ENCODE results near the gene PBX1.

The PBX1 gene

DNA sequence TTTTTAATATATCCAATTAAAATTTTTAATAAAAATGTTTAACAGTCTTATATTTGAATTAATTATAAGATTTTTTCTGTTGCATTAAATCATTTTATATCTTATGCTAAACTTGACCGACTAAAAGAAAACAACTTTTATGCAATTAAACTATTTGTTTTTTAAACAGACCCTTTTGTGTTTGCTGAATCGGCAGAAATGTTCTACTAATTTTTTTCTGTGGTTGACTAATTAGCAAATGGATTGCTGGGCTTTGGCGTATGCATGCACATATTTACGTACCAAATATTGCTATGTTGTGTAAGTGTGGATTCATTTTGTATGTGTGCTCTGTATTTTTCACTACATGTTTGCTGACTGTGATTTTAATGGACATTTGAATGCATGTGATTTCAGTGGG is 174.8 kb downstream of the PBX1 start:
- H4K91ac ChIP-seq (ENCODE audit: low read depth, low read length, poor library complexity): no peak overlapping the region
- no peak overlapping the region for H2BK15ac ChIP-seq (ENCODE audit: low read length)
- no peak overlapping the region for H2BK120ac ChIP-seq (ENCODE audit: low read depth, low read length)
- no peak overlapping the region for H3K4ac ChIP-seq (ENCODE audit: low read length)
- no peaks in the 10 kb centered on the region for H3K9me3 ChIP-seq (replicated peaks in 1 of 2; ENCODE audit: control insufficient read depth in 2 of 2, insufficient read depth in 1 of 2, low read depth in 1 of 2, low read length in 2 of 2)
- no peak overlapping the region for H3K4me2 ChIP-seq (ENCODE audit: insufficient read depth, low read length, poor library complexity, severe bottlenecking)
- H3K18ac ChIP-seq (ENCODE audit: low read length): no peak overlapping the region
- peaks cover 2% of the 10 kb centered on the region for H3K79me1 ChIP-seq (ENCODE audit: low read depth, low read length)
- H3K4me3 ChIP-seq (ENCODE audit: low read length in 2 of 2): no peak overlapping the region
- no peak overlapping the region for H4K8ac ChIP-seq (ENCODE audit: low read depth, low read length)
- H3K14ac ChIP-seq (ENCODE audit: low read length): no peak overlapping the region
- no peak overlapping the region for H2AFZ ChIP-seq (ENCODE audit: low read length)
- no peak for DNase-seq (ENCODE audit: low spot score)
- no peak overlapping the region for H2AK5ac ChIP-seq (ENCODE audit: low read depth, low read length)
- WGBS, 2 donors (ENCODE audit: extremely low coverage in 2 of 2, insufficient read length in 2 of 2, insufficient replicate concordance in 1 of 2): no CpG with 5 or more reads among the region's 4 CpGs
- H2BK12ac ChIP-seq (ENCODE audit: low read length): no peak overlapping the region
- peaks cover 0 to 4% of the 10 kb centered on the region in 2 donors for H3K36me3 ChIP-seq (replicated peaks in 1 of 2; ENCODE audit: control insufficient read depth in 2 of 2, insufficient read depth in 2 of 2, low read length in 2 of 2)
- no peak overlapping the region for H3K27ac ChIP-seq (replicated peaks; ENCODE audit: low read length)
- no peak overlapping the region for H3K23ac ChIP-seq (ENCODE audit: low read depth, low read length, poor library complexity)
- no peak overlapping the region for H2BK5ac ChIP-seq (ENCODE audit: low read length)
- H3K9ac ChIP-seq (ENCODE audit: low read depth, low read length, poor library complexity): no peak overlapping the region
- peaks cover 9 to 24% of the 10 kb centered on the region in 2 donors for H3K4me1 ChIP-seq (ENCODE audit: control insufficient read depth in 2 of 2, insufficient read depth in 1 of 2, low read depth in 1 of 2, low read length in 2 of 2)
- no peaks in the 10 kb centered on the region for H3K27me3 ChIP-seq (ENCODE audit: control insufficient read depth in 3 of 3, insufficient read depth in 3 of 3, low read depth in 1 of 3, low read length in 3 of 3)

DNA sequence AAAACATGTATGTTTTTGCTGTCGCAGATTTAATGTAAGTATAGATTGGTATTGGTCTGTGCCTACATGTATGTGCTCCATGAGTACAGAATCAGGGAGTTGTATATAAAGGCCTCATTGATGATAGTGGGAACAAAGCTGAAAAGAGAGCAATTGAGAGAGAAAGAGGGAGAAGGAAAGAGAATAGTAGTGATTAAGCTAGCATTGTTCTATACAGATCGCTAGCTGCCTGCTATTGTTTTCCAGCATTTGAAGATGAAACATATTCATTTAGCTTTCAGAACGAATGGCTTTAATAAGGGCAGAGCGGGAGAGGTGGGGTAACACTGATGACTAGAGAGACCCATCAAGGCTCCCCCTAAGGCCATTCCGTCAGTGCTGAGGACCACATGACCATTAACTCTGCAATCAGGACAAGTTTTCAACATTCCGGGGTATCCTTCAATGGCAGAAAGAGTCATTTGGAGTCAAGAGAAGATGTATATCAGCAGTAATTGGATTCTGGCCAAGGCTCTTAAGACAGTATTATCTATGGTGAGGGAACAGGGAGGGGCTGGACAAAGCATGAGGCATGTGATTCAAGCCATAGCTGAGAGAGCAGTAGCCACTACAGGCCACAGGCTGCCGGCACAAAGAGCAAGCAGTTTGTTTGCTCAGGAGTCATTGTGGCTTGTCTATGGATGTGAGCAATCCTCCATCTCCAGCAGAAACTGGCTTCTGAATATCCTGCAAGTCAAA is 176.5 kb downstream of the PBX1 start:
- Histone ChIP-seq H2BK5ac (ENCODE audit: low read length) (no peak overlapping the region), H2BK12ac (ENCODE audit: low read length) (no peak overlapping the region), H3K4ac (ENCODE audit: low read length) (no peak overlapping the region), H3K36me3 (replicated peaks in 1 of 2; ENCODE audit: control insufficient read depth in 2 of 2, insufficient read depth in 2 of 2, low read length in 2 of 2) (peaks cover 0 to 4% of the 10 kb centered on the region in 2 donors), H3K9me3 (replicated peaks in 1 of 2; ENCODE audit: control insufficient read depth in 2 of 2, insufficient read depth in 1 of 2, low read depth in 1 of 2, low read length in 2 of 2) (no peaks in the 10 kb centered on the region), H3K23ac (ENCODE audit: low read depth, low read length, poor library complexity) (no peak overlapping the region), H4K91ac (ENCODE audit: low read depth, low read length, poor library complexity) (no peak overlapping the region), H3K4me3 (ENCODE audit: low read length in 2 of 2) (no peak overlapping the region), H3K4me2 (ENCODE audit: insufficient read depth, low read length, poor library complexity, severe bottlenecking) (no peak overlapping the region), H3K14ac (ENCODE audit: low read length) (no peak overlapping the region), H2AK5ac (ENCODE audit: low read depth, low read length) (no peak overlapping the region), H3K18ac (ENCODE audit: low read length) (no peak overlapping the region), H2BK15ac (ENCODE audit: low read length) (no peak overlapping the region), H3K9ac (ENCODE audit: low read depth, low read length, poor library complexity) (no peak overlapping the region), H3K4me1 (ENCODE audit: control insufficient read depth in 2 of 2, insufficient read depth in 1 of 2, low read depth in 1 of 2, low read length in 2 of 2) (peaks cover 12 to 27% of the 10 kb centered on the region in 2 donors), H3K27ac (replicated peaks; ENCODE audit: low read length) (no peak overlapping the region), H3K27me3 (ENCODE audit: control insufficient read depth in 3 of 3, insufficient read depth in 3 of 3, low read depth in 1 of 3, low read length in 3 of 3) (no peaks in the 10 kb centered on the region), H2BK120ac (ENCODE audit: low read depth, low read length) (no peak overlapping the region), H3K79me1 (ENCODE audit: low read depth, low read length) (no peaks in the 10 kb centered on the region), H2AFZ (ENCODE audit: low read length) (no peak overlapping the region), H4K8ac (ENCODE audit: low read depth, low read length) (no peak overlapping the region)
- no peak for DNase-seq (ENCODE audit: low spot score)
- 100% methylated on average over 1 of the region's 7 CpGs; no CpG with 5 or more reads in 1 of the 2 donors for WGBS, 2 donors (ENCODE audit: extremely low coverage in 2 of 2, insufficient read length in 2 of 2, insufficient replicate concordance in 1 of 2)

DNA sequence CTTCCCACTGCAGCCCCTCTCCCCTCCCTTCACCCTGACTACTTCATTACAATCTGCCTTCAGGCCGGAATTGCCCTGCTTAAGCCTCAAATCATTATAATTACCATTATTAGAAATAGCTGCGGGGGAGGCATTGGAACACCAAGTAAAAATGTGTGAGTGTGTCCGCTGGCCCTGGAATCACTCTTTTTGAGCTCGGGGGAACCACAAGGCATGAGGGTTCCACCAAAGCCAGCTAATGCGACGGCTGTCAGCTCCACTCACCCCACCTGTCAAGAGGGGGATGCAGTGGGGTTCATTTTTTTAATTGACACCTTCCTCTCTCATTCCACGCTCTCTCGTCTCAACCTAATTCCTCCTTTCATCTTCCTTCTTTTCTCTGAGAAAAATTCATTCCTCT is 177.2 kb downstream of the PBX1 start:
- no peak overlapping the region for H3K18ac ChIP-seq (ENCODE audit: low read length)
- no peak overlapping the region for H2BK12ac ChIP-seq (ENCODE audit: low read length)
- H2AFZ ChIP-seq (ENCODE audit: low read length): no peak overlapping the region
- H3K14ac ChIP-seq (ENCODE audit: low read length): no peak overlapping the region
- peaks cover 12 to 27% of the 10 kb centered on the region in 2 donors for H3K4me1 ChIP-seq (ENCODE audit: control insufficient read depth in 2 of 2, insufficient read depth in 1 of 2, low read depth in 1 of 2, low read length in 2 of 2)
- H4K91ac ChIP-seq (ENCODE audit: low read depth, low read length, poor library complexity): no peak overlapping the region
- no peak overlapping the region for H3K4me2 ChIP-seq (ENCODE audit: insufficient read depth, low read length, poor library complexity, severe bottlenecking)
- no peaks in the 10 kb centered on the region for H3K9me3 ChIP-seq (replicated peaks in 1 of 2; ENCODE audit: control insufficient read depth in 2 of 2, insufficient read depth in 1 of 2, low read depth in 1 of 2, low read length in 2 of 2)
- peaks cover 0 to 4% of the 10 kb centered on the region in 2 donors for H3K36me3 ChIP-seq (replicated peaks in 1 of 2; ENCODE audit: control insufficient read depth in 2 of 2, insufficient read depth in 2 of 2, low read length in 2 of 2)
- H3K27ac ChIP-seq (replicated peaks; ENCODE audit: low read length): no peak overlapping the region
- no peak overlapping the region for H3K4ac ChIP-seq (ENCODE audit: low read length)
- no peak overlapping the region for H3K9ac ChIP-seq (ENCODE audit: low read depth, low read length, poor library complexity)
- no peak overlapping the region for H2BK5ac ChIP-seq (ENCODE audit: low read length)
- no peaks in the 10 kb centered on the region for H3K27me3 ChIP-seq (ENCODE audit: control insufficient read depth in 3 of 3, insufficient read depth in 3 of 3, low read depth in 1 of 3, low read length in 3 of 3)
- no peak overlapping the region for H3K23ac ChIP-seq (ENCODE audit: low read depth, low read length, poor library complexity)
- H2BK120ac ChIP-seq (ENCODE audit: low read depth, low read length): no peak overlapping the region
- no peaks in the 10 kb centered on the region for H3K79me1 ChIP-seq (ENCODE audit: low read depth, low read length)
- DNase-seq (ENCODE audit: low spot score): no peak
- no peak overlapping the region for H4K8ac ChIP-seq (ENCODE audit: low read depth, low read length)
- 100% methylated on average over 2 of the region's 8 CpGs; no CpG with 5 or more reads in 1 of the 2 donors for WGBS, 2 donors (ENCODE audit: extremely low coverage in 2 of 2, insufficient read length in 2 of 2, insufficient replicate concordance in 1 of 2)
- no peak overlapping the region for H2AK5ac ChIP-seq (ENCODE audit: low read depth, low read length)
- H2BK15ac ChIP-seq (ENCODE audit: low read length): no peak overlapping the region
- no peak overlapping the region for H3K4me3 ChIP-seq (ENCODE audit: low read length in 2 of 2)

DNA sequence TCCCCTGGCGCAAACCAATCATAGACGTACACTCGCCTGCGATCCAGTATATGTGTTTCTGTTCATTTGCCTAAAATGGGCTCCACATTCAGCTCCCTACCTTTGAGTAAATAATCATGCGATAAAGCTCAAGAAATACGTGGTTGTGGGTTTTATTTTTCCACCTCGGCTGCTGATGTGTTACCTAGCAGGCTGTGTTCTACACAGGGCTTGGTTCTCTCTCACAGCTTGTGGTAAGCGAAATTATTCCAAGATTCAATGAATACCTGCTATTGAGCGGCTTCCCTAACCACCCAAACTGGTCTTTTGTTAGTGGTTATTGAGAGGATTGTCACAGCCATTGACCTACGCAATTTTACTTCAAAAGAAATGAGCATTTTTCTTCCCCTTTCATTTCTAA is 180.2 kb downstream of the PBX1 start:
- Histone ChIP-seq H2BK12ac (ENCODE audit: low read length) (no peak overlapping the region), H2BK5ac (ENCODE audit: low read length) (no peak overlapping the region), H3K27ac (replicated peaks; ENCODE audit: low read length) (no peak overlapping the region), H3K36me3 (replicated peaks in 1 of 2; ENCODE audit: control insufficient read depth in 2 of 2, insufficient read depth in 2 of 2, low read length in 2 of 2) (no peaks in the 10 kb centered on the region), H2AK5ac (ENCODE audit: low read depth, low read length) (no peak overlapping the region), H4K91ac (ENCODE audit: low read depth, low read length, poor library complexity) (no peak overlapping the region), H3K79me1 (ENCODE audit: low read depth, low read length) (no peaks in the 10 kb centered on the region), H3K9ac (ENCODE audit: low read depth, low read length, poor library complexity) (no peak overlapping the region), H2BK15ac (ENCODE audit: low read length) (no peak overlapping the region), H3K4me3 (ENCODE audit: low read length in 2 of 2) (no peak overlapping the region), H3K27me3 (ENCODE audit: control insufficient read depth in 3 of 3, insufficient read depth in 3 of 3, low read depth in 1 of 3, low read length in 3 of 3) (no peaks in the 10 kb centered on the region), H3K18ac (ENCODE audit: low read length) (no peak overlapping the region), H3K23ac (ENCODE audit: low read depth, low read length, poor library complexity) (no peak overlapping the region), H3K9me3 (replicated peaks in 1 of 2; ENCODE audit: control insufficient read depth in 2 of 2, insufficient read depth in 1 of 2, low read depth in 1 of 2, low read length in 2 of 2) (no peaks in the 10 kb centered on the region), H3K4ac (ENCODE audit: low read length) (no peak overlapping the region), H4K8ac (ENCODE audit: low read depth, low read length) (no peak overlapping the region), H3K4me2 (ENCODE audit: insufficient read depth, low read length, poor library complexity, severe bottlenecking) (no peak overlapping the region), H2AFZ (ENCODE audit: low read length) (no peak overlapping the region), H2BK120ac (ENCODE audit: low read depth, low read length) (no peak overlapping the region), H3K14ac (ENCODE audit: low read length) (no peak overlapping the region), H3K4me1 (ENCODE audit: control insufficient read depth in 2 of 2, insufficient read depth in 1 of 2, low read depth in 1 of 2, low read length in 2 of 2) (peaks cover 12 to 21% of the 10 kb centered on the region in 2 donors)
- no peak for DNase-seq (ENCODE audit: low spot score)
- no CpG with 5 or more reads among the region's 10 CpGs for WGBS, 2 donors (ENCODE audit: extremely low coverage in 2 of 2, insufficient read length in 2 of 2, insufficient replicate concordance in 1 of 2)
